22Rv1 (cell line): Measurements from ENCODE around the gene AFDN.

Source experiments
- H3K27ac ChIP-seq: fragments of 450-650 bp; 2 replicates; pipeline ENCODE4 v1.5.1; 2017
- CTCF ChIP-seq: fragments of 450-650 bp; IDR thresholded peaks from 2 replicates; pipeline ENCODE4 v1.5.1; 2017; ENCODE audit warnings: mild to moderate bottlenecking
- ZFX ChIP-seq: fragments of 450-650 bp; IDR thresholded peaks from 2 replicates; pipeline ENCODE4 v1.6.1; 2017; ENCODE audit warnings: antibody characterized with exemption, borderline replicate concordance

The AFDN gene

GRCh38 chr6:167838207-167838748 lies 11.6 kb downstream of the AFDN start:
- no peak overlapping the region for H3K27ac ChIP-seq

GRCh38 chr6:167839343-167839742 lies 12.6 kb downstream of the AFDN start:
- TF ChIP-seq CTCF (no peak), ZFX (no peak)
- no peak overlapping the region for H3K27ac ChIP-seq

More at GRCh38 chr6:167838207-167838748, 11.6 kb downstream of the AFDN start:
- TF ChIP-seq ZFX (no peak), CTCF (no peak)

GRCh38 chr6:167839755-167840154 lies 13.0 kb downstream of the AFDN start:
- no peak overlapping the region for H3K27ac ChIP-seq
- TF ChIP-seq CTCF (no peak), ZFX (no peak)

GRCh38 chr6:167840160-167840525 lies 13.4 kb downstream of the AFDN start:
- H3K27ac ChIP-seq = no peak overlapping the region
- no peak for TF ChIP-seq ZFX
- no peak for TF ChIP-seq CTCF

- no peak overlapping the region for H3K27ac ChIP-seq
These were observed 13.9 kb downstream of the AFDN start for GRCh38 chr6:167840526-167841179.

GRCh38 chr6:167841981-167842380 lies 15.3 kb downstream of the AFDN start:
- TF ChIP-seq CTCF (no peak), ZFX (no peak)

More at GRCh38 chr6:167840526-167841179, 13.9 kb downstream of the AFDN start:
- TF ChIP-seq ZFX (no peak), CTCF (no peak)

GRCh38 chr6:167842457-167842856 lies 15.7 kb downstream of the AFDN start:
- no peak overlapping the region for H3K27ac ChIP-seq
- TF ChIP-seq CTCF (no peak), ZFX (no peak)

More at GRCh38 chr6:167841981-167842380, 15.3 kb downstream of the AFDN start:
- H3K27ac ChIP-seq = no peak overlapping the region
